ENCODE data around the gene CCNE1.
A peak's percentile ranks its signal among the peaks of the same experiment; 100 is the strongest.

Gene CCNE1

DNA sequence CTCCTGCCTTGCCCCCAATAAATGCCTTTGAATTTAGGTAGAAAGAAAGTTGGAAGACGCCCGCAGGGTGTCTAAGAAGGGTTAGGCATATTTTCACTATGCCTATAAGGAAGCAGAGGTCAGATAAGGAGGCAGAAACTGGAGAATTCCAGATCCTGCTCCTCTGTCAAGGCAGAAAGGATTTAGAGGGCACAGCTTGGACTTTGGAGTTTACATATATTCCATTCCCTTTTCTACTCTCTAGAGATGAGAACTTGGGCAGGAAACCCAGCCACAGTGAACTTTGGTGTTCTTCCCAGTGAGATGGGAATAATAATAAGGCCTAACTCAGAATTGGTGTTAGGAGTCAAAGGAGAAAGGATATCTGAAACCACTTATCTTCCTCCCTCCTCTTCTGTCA is 37.4 kb downstream of the CCNE1 start:
- DNase-seq = no peak

DNA sequence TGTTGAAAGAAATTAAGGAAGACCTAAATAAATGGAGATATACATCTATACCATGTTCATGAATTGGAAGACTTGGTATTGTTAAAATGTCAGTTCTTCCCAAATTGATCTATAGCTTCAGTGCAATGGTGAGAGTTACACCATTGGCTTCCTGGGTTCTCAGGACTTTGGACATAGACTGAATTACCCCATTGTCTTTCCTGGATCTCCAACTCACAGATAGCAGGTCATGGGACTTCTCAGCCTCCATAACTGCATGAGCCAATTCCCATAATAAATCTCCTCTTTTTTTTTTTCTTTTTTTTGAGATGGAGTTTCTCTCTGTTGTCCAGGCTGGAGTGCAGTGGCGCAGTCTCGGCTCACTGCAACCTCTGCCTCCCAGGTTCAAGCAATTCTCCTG is 38.7 kb downstream of the CCNE1 start:
- DNase-seq = no peak

GRCh38 chr19:29851769-29852521 is 40.2 kb downstream of the CCNE1 start:
- no peak for DNase-seq

DNA sequence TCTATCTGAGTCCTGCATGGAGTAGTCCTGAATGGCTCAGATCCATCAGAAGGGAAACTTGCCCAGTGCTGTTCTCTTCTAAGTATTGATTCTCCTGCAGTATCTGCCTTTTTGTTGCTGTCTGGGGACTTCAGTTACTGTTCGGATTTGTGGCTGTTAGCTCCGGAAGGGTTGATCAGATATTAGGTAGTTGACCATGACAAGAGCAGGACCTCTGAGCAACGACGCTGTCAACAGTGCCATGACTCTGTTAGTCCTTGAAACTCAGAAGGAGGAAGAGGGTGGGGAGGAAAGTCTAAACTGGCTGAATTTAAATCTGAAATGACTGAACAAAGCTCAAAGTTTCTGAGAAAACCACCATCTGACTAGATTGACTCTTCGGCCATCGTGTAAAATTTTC is 42.2 kb downstream of the CCNE1 start:
- DNase-seq = no peak

GRCh38 chr19:29855087-29855486 is 43.3 kb downstream of the CCNE1 start:
- DNase-seq = peak; percentile 51

DNA sequence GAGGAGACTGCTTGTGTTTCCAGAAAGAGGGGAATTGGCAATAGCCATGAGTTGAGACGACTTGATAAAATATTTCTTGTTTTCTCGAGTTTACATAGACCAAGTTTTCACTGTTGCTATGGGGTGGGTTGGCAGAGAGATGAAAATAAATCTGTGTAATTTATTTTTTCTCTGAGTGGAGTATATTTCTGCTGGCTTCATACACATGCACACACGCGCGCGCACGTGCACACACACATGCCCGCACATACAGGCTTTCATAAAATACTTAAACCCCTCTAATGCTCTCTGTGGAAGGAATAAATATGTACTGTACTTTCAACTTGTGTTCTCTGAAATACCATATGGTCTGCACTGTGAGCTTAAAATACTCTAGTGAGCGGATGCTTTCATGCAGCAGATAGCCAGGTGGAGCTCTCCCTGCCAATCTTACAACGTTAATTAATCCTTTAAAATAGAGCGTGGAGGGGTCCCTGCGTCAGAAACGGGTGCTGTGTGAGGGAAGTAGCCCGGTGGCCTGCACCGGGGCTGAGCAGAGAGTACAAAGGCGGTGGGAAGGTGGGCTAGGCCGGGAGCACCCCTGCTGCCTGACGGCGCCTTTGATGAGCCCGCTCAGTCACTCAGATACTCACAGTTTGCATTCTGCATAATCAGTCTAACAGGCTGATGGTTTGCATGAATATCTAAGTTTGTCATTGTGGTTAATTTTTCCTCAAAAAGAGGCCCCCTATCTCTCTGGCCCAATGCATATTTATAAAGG is 44.1 kb downstream of the CCNE1 start:
- peak; percentile 88 for DNase-seq

DNA sequence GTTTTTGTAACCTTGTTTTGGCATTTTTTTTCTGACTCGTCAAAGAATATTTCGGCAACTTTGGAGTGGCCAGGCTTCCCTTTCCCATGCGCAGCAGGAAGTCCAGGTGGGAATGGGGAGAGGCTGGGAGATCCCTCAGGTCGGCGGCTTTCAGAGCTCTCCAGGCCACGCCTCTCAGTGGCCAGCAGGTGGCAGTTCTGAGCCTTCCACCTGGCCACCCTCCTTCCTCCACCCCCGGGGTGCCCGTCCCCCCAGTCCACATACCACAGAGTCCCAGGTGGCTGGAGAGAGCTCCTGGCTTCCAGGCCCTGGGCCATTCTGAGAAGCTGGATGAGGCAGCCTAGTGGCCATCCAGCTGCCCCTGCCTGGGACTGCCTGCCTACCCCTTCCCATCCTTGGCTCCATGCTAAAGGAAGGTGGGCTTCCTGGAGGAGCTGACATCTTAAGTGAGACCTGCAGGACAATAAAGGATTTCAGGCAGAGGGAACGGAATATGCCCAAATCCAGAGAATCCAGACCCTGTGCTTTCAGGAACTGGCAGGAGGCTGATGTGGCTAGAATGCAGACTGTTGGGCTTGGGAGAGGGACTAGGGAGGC is 46.3 kb downstream of the CCNE1 start:
- peak; percentile 65 for DNase-seq

- no peak for DNase-seq
Measured at GRCh38 chr19:29858621-29859020, 46.8 kb downstream of the CCNE1 start.

- peak; percentile 54 for DNase-seq
Measured at GRCh38 chr19:29860492-29860891, 48.7 kb downstream of the CCNE1 start.

DNA sequence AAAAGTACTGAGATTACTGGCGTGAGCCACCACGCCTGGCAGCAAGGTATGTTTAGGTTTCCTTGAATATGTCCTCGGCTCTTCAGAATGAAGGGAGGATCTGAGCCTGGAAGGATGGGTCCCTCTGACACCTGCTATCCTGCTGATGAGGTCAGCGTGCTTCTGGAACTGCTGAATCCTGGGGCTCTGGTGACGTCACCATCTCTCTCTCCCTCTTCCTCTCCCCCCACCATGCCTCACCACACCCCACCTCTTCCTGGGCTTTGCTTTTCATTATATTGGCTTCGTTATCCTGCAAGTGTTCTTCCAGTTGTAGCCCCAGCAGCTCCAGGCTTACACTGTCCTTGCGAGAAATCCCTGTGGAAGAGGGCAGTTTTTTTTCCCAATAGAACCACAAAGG is 49.8 kb downstream of the CCNE1 start:
- no peak for DNase-seq

- no peak for DNase-seq
Measured at GRCh38 chr19:29866011-29866410, 54.2 kb downstream of the CCNE1 start.

DNA sequence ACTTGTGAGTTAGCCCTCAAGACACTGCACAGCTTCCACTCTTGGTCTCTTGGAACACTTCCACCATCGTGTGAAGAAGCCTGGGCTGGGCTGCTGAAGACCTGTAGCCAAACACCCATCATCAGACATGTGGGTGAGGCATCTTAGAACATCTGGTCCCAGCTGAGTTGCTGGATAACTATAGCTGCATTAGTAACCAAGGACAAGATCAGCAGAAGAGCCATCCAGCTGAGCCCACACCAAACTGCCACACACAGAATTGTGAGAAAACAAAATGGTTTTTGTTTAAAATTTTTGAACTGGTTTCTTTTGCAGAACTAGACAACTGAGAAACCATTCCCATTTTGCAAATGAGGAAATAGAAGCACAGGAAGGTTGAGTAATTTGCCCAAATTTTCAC is 56.2 kb downstream of the CCNE1 start:
- no peak for DNase-seq

DNA sequence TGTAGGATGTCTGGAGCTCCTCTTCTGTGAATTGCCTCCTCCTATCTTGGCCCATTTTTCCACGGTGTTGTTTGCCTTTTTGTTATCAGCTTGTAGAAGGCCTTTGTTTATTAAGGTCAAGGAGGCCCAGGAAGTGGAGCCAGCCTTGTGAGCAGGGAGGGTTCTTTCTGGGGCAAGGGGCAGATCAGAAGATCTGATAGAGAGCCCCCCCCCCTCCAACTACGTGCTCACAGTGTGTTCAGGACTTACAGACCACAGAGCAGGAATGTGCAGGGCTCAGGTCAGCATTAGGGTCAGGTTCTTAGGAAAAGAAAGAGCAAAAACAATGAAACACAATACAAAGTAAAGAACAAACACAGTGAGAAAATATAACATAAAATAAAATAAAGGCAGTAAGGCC is 59.4 kb downstream of the CCNE1 start:
- no peak for DNase-seq

GRCh38 chr19:29872224-29872731 is 60.5 kb downstream of the CCNE1 start:
- no peak for DNase-seq

GRCh38 chr19:29873024-29873800 is 61.4 kb downstream of the CCNE1 start:
- peak; percentile 73 for DNase-seq
